Measurements from ENCODE around the gene VIPR1. TPM values are rescaled to one million over a fixed set of nuclear protein-coding genes. Genes with fewer than 3 reads are reported as not detected.

VIPR1 gene
- total and polyA plus RNA-seq, 4 donors: 2.3 to 41.8 (median 14.6) TPM

- no peaks in the 10 kb centered on the region for H3K36me3 ChIP-seq (ENCODE audit: control insufficient read depth in 4 of 4, insufficient read depth in 3 of 4, low read depth in 1 of 4, low read length in 3 of 4)
- H3K27ac ChIP-seq (ENCODE audit: low read depth in 1 of 2, low read length in 2 of 2): no peak overlapping the region
- TF ChIP-seq NR2F2 (IDR thresholded peaks at IDR 0.05) (no peak), SP1 (IDR thresholded peaks at IDR 0.05) (no peak), RXRA (IDR thresholded peaks at IDR 0.05) (no peak), FOXA1 (IDR thresholded peaks at IDR 0.05) (no peak)
- H3K4me3 ChIP-seq (ENCODE audit: low read depth in 1 of 3, low read length in 3 of 3): no peak overlapping the region
- H3K4me1 ChIP-seq (ENCODE audit: control insufficient read depth in 4 of 4, insufficient read depth in 4 of 4, low read length in 3 of 4): no peaks in the 10 kb centered on the region
- no peaks in the 10 kb centered on the region for H3K9me3 ChIP-seq (ENCODE audit: control insufficient read depth in 4 of 4, low read length in 3 of 4)
- no peak for DNase-seq (ENCODE audit: low spot score)
- no peak overlapping the region for H3K9ac ChIP-seq (ENCODE audit: low read depth in 1 of 2, low read length in 2 of 2)
- no peaks in the 10 kb centered on the region for H3K27me3 ChIP-seq (ENCODE audit: control insufficient read depth in 4 of 4, insufficient read depth in 4 of 4, low read length in 3 of 4)
- WGBS: 77% methylated on average over 3 of the region's 3 CpGs
Observed at GRCh38 chr3:42509111-42509510, 6.7 kb downstream of the VIPR1 start.

- WGBS: 77% methylated on average over 4 of the region's 4 CpGs
- peak; percentile 73 for TF ChIP-seq REST (IDR thresholded peaks at IDR 0.05)
- no peak for TF ChIP-seq FOXA2 (IDR thresholded peaks at IDR 0.05)
- TF ChIP-seq NR2F2 (IDR thresholded peaks at IDR 0.05): peak; percentile 98
- TF ChIP-seq RXRA (IDR thresholded peaks at IDR 0.05): peak; percentile 55 to 68
- TF ChIP-seq ZBTB33 (IDR thresholded peaks at IDR 0.05): no peak
- TF ChIP-seq EGR1 (IDR thresholded peaks at IDR 0.05; ENCODE audit: low read depth in 2 of 2): no peak
- TF ChIP-seq HNF4G (IDR thresholded peaks at IDR 0.05): no peak
- TF ChIP-seq SP1 (IDR thresholded peaks at IDR 0.05): peak; percentile 37
- TF ChIP-seq FOXA1 (IDR thresholded peaks at IDR 0.05): no peak
- Histone ChIP-seq H3K9ac (ENCODE audit: low read depth in 1 of 2, low read length in 2 of 2) (no peak overlapping the region), H3K4me3 (ENCODE audit: low read depth in 1 of 3, low read length in 3 of 3) (no peak overlapping the region), H3K4me1 (ENCODE audit: control insufficient read depth in 4 of 4, insufficient read depth in 4 of 4, low read length in 3 of 4) (no peaks in the 10 kb centered on the region), H3K27ac (ENCODE audit: low read depth in 1 of 2, low read length in 2 of 2) (no peak overlapping the region), H3K36me3 (ENCODE audit: control insufficient read depth in 4 of 4, insufficient read depth in 3 of 4, low read depth in 1 of 4, low read length in 3 of 4) (no peaks in the 10 kb centered on the region), H3K9me3 (ENCODE audit: control insufficient read depth in 4 of 4, low read length in 3 of 4) (no peaks in the 10 kb centered on the region), H3K27me3 (ENCODE audit: control insufficient read depth in 4 of 4, insufficient read depth in 4 of 4, low read length in 3 of 4) (no peaks in the 10 kb centered on the region)
- DNase-seq (ENCODE audit: low spot score): no peak
Observed at GRCh38 chr3:42510325-42510724, 7.9 kb downstream of the VIPR1 start.

GRCh38 chr3:42511201-42511600 is 8.8 kb downstream of the VIPR1 start:
- H3K4me1 ChIP-seq (ENCODE audit: control insufficient read depth in 4 of 4, insufficient read depth in 4 of 4, low read length in 3 of 4): peaks cover 0 to 4% (median 0%) of the 10 kb centered on the region in 4 donors
- DNase-seq (ENCODE audit: low spot score): no peak
- TF ChIP-seq NR2F2 (IDR thresholded peaks at IDR 0.05) (no peak), RXRA (IDR thresholded peaks at IDR 0.05) (no peak), GABPA (IDR thresholded peaks at IDR 0.05 in 1 of 2, conservative IDR thresholded peaks at IDR 0.05 in 1 of 2) (no peak), HNF4G (IDR thresholded peaks at IDR 0.05) (no peak), ATF3 (IDR thresholded peaks at IDR 0.05) (no peak), TAF1 (conservative IDR thresholded peaks at IDR 0.05) (no peak), MAX (IDR thresholded peaks at IDR 0.05) (no peak), CTCF (IDR thresholded peaks at IDR 0.05; ENCODE audit: low read depth, low read length, missing input control) (no peak), FOXA1 (IDR thresholded peaks at IDR 0.05) (no peak), YY1 (IDR thresholded peaks at IDR 0.05) (no peak), EGR1 (IDR thresholded peaks at IDR 0.05; ENCODE audit: low read depth in 2 of 2) (no peak)

More at GRCh38 chr3:42511201-42511600, 8.8 kb downstream of the VIPR1 start:
- Histone ChIP-seq H3K36me3 (ENCODE audit: control insufficient read depth in 4 of 4, insufficient read depth in 3 of 4, low read depth in 1 of 4, low read length in 3 of 4) (no peaks in the 10 kb centered on the region), H3K4me3 (ENCODE audit: low read depth in 1 of 3, low read length in 3 of 3) (no peak overlapping the region), H3K27ac (ENCODE audit: low read depth in 1 of 2, low read length in 2 of 2) (peak overlapping the region in 1 of 2 donors; percentile 15), H3K27me3 (ENCODE audit: control insufficient read depth in 4 of 4, insufficient read depth in 4 of 4, low read length in 3 of 4) (no peaks in the 10 kb centered on the region), H3K9ac (ENCODE audit: low read depth in 1 of 2, low read length in 2 of 2) (no peak overlapping the region), H3K9me3 (ENCODE audit: control insufficient read depth in 4 of 4, low read length in 3 of 4) (no peaks in the 10 kb centered on the region)
- 86% methylated on average over 1 of the region's 1 CpG for WGBS
